Lower lobe of right lung (tissue), 2 donors: Measurements from ENCODE around the gene FGF21. TPM values are rescaled to one million over a fixed set of nuclear protein-coding genes. Genes with fewer than 3 reads are reported as not detected.

Source experiments
- ATAC-seq, 2 donors: fragments of 200-7000 bp; cut with Tn5 transposase; one replicate each; pipeline ENCODE4 v1.9.1; 2020 to 2022; ENCODE audit warnings: mild to moderate bottlenecking in 2 of 2, moderate library complexity in 2 of 2
- DNase-seq: peaks from one replicate; pipeline ENCODE4 v3.0.0-alpha.2; 2020
- H3K27ac ChIP-seq: fragments of 200-600 bp; one replicate; pipeline ENCODE4 v1.8.0; 2022
- H3K27me3 ChIP-seq: fragments of 200-600 bp; one replicate; pipeline ENCODE4 v1.8.0; 2022; ENCODE audit warnings: low read depth
- H3K36me3 ChIP-seq: fragments of 200-600 bp; one replicate; pipeline ENCODE4 v1.8.0; 2022; ENCODE audit warnings: mild to moderate bottlenecking
- H3K4me1 ChIP-seq: fragments of 200-600 bp; one replicate; pipeline ENCODE4 v1.8.0; 2022
- H3K4me3 ChIP-seq: fragments of 200-600 bp; one replicate; pipeline ENCODE4 v1.8.0; 2022; ENCODE audit warnings: mild to moderate bottlenecking
- H3K9me3 ChIP-seq: fragments of 200-600 bp; one replicate; pipeline ENCODE4 v1.8.0; 2022
- intact Hi-C: fragments of 100-400 bp; cut with DNase I; formaldehyde crosslinking; loops from one replicate; pipeline ENCODE4 v1.11.0; 2022
- total RNA-seq: library from RNA; stranded (reverse); fragmentation: NEBNext Ultra II Directional; extraction: Animal tissue kit (Norgen Biotek cat#: 25700); gene quantifications from one replicate; pipeline ENCODE4 v1.2.1, GENCODE V29; 2021
- TF ChIP-seq, protein P1 (sequence below): fragments of 200-600 bp; IDR thresholded peaks from one replicate; pipeline ENCODE4 v1.8.0; 2022; ENCODE audit warnings: antibody characterized with exemption, mild to moderate bottlenecking
- donor health status: DM: no; HTN: yes; CAD: no; lungs with severe emphysema.

Gene FGF21
- total RNA-seq, 1 donor from 2014 or later = not detected

GRCh38 chr19:48719263-48720171 is 35.8 kb upstream of the FGF21 start, which contains the start of gene MAMSTR:
Gene MAMSTR, minus strand, starts transcription at chr19:48719725. Its CDS starts 694 bp downstream, at chr19:48719031.
- Histone ChIP-seq H3K27ac (peak within 1 kb of the TSS; percentile 88), H3K4me3 (peak within 1 kb of the TSS; percentile 61), H3K4me1 (peaks cover 66% of the 10 kb centered on the region), H3K36me3 (peaks cover 16% of the 10 kb centered on the region), H3K9me3 (no peaks in the 10 kb centered on the region), H3K27me3 (no peaks in the 10 kb centered on the region)
- ATAC-seq (no peak), DNase-seq (peak; percentile 55)
- TF ChIP-seq, protein P1, sequence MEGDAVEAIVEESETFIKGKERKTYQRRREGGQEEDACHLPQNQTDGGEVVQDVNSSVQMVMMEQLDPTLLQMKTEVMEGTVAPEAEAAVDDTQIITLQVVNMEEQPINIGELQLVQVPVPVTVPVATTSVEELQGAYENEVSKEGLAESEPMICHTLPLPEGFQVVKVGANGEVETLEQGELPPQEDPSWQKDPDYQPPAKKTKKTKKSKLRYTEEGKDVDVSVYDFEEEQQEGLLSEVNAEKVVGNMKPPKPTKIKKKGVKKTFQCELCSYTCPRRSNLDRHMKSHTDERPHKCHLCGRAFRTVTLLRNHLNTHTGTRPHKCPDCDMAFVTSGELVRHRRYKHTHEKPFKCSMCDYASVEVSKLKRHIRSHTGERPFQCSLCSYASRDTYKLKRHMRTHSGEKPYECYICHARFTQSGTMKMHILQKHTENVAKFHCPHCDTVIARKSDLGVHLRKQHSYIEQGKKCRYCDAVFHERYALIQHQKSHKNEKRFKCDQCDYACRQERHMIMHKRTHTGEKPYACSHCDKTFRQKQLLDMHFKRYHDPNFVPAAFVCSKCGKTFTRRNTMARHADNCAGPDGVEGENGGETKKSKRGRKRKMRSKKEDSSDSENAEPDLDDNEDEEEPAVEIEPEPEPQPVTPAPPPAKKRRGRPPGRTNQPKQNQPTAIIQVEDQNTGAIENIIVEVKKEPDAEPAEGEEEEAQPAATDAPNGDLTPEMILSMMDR = no peak
- intact Hi-C loops = no loop called here

DNA sequence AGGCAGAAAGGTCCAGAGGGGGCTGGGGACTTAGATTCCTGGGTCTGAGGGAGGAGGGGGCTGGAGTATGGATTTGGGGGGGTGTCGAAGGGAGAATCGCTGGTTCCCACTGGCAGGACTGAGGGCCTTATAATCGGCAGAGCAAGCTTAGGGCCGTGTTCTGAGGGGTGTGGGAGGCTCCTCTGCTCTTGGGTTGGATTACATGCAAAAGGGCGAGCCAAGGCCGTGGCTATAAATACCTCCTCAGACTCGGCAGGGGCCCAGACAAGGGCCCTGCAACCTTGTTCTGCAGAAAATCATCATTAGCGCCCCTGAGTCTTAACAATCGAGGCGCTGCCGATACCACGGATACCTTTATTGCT is 35.1 kb upstream of the FGF21 start:
- DNase-seq (no peak), ATAC-seq (no peak)
- peak overlapping the region; percentile 88 for H3K27ac ChIP-seq
- H3K9me3 ChIP-seq = no peaks in the 10 kb centered on the region
- intact Hi-C loops = no loop called here
- TF ChIP-seq, protein P1 = no peak
- peak overlapping the region; percentile 61 for H3K4me3 ChIP-seq
- no peaks in the 10 kb centered on the region for H3K27me3 ChIP-seq
- peaks cover 16% of the 10 kb centered on the region for H3K36me3 ChIP-seq
- peaks cover 67% of the 10 kb centered on the region for H3K4me1 ChIP-seq

DNA sequence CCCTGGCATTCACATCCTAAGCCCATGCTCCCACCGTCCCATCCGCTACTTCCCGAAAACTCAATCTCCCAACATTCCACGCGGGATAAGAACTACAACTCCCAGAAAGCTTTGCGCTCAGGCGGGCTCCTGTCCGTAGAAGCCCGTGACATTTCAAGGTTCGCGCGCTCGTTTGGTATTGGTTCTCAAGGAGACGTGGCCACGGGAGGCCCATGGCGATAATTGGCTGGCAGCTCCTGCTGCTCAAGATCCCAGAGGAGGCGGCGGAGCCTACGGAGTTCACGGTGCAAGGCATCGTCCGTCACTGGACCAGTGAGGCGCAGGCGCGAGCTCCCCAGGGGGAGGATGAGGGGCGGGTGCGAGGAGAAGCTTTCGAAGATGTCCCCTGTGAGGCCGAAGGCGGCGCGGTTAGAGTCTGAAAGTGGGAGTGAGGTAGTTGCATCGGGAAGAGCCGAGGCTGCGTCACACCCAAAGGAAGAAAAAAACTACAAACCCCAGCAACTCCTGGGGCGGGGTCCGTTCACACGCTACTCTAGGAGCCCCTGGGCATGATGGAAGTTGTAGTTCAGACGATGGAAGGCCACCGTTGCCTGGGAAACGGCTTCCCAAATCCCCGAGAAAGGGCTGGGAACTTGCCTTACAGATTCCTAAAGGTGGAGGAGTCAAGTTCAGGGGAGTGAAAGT is 34.6 kb upstream of the FGF21 start:
- peaks cover 16% of the 10 kb centered on the region for H3K36me3 ChIP-seq
- intact Hi-C loops = no loop called here
- H3K4me1 ChIP-seq = peaks cover 67% of the 10 kb centered on the region
- DNase-seq (peak; percentile 99), ATAC-seq (peak; percentile 94 to 95)
- H3K27me3 ChIP-seq = no peaks in the 10 kb centered on the region
- H3K9me3 ChIP-seq = no peaks in the 10 kb centered on the region
- H3K27ac ChIP-seq = peak overlapping the region; percentile 88
- TF ChIP-seq, protein P1 = no peak
- H3K4me3 ChIP-seq = peak overlapping the region; percentile 61

GRCh38 chr19:48722196-48722708 is 33.1 kb upstream of the FGF21 start:
- Histone ChIP-seq H3K9me3 (no peaks in the 10 kb centered on the region), H3K27ac (peak overlapping the region; percentile 31), H3K27me3 (no peaks in the 10 kb centered on the region), H3K4me3 (no peak overlapping the region), H3K36me3 (peaks cover 16% of the 10 kb centered on the region), H3K4me1 (peaks cover 66% of the 10 kb centered on the region)
- ATAC-seq = no peak
- TF ChIP-seq, protein P1 = no peak
- intact Hi-C loops = no loop called here
- DNase-seq = no peak
